HK-2 (cell line): ENCODE results near the gene RBM48.
"Not testable (repeated sequence)": the region's sequence is repeated elsewhere in the genome, so short reads cannot be mapped to it uniquely, and the experiment has no call there.

ENCODE experiments used
- DNase-seq: peaks from one replicate; pipeline ENCODE4 v3.0.0-alpha.2; 2018; ENCODE audit not compliant: unreplicated experiment

The RBM48 gene

GRCh38 chr7:92528188-92528957 is at the start of gene RBM48, which contains the start of gene PEX1:
Gene RBM48 (plus strand): TSS chr7:92528795. CDS start chr7:92528814, 19 bp downstream.
Gene PEX1 (minus strand): TSS chr7:92528520. CDS start chr7:92528435, 85 bp downstream.
- DNase-seq: peak; percentile 98

GRCh38 chr7:92479146-92479545 is 49.4 kb upstream of the RBM48 start:
- DNase-seq: not testable (repeated sequence)

GRCh38 chr7:92483624-92484023 is 45.0 kb upstream of the RBM48 start:
- not testable (repeated sequence) for DNase-seq

GRCh38 chr7:92484226-92484625 is 44.4 kb upstream of the RBM48 start:
- DNase-seq: not testable (repeated sequence)

- no peak for DNase-seq
These were observed 43.2 kb upstream of the RBM48 start for GRCh38 chr7:92485267-92485892.

GRCh38 chr7:92485974-92486373 is 42.6 kb upstream of the RBM48 start:
- DNase-seq: no peak

GRCh38 chr7:92487804-92488203 is 40.8 kb upstream of the RBM48 start:
- no peak for DNase-seq

- no peak for DNase-seq
These were observed 39.0 kb upstream of the RBM48 start for GRCh38 chr7:92489634-92490033.

GRCh38 chr7:92496876-92497275 is 31.7 kb upstream of the RBM48 start:
- no peak for DNase-seq

- DNase-seq: no peak
These were observed 30.0 kb upstream of the RBM48 start for GRCh38 chr7:92498557-92498956.

- DNase-seq: no peak
These were observed 24.8 kb upstream of the RBM48 start for GRCh38 chr7:92503767-92504166.

GRCh38 chr7:92504563-92504962 is 24.0 kb upstream of the RBM48 start:
- DNase-seq: no peak

- no peak for DNase-seq
These were observed 22.2 kb upstream of the RBM48 start for GRCh38 chr7:92506363-92506762.

- DNase-seq: no peak
These were observed 19.6 kb upstream of the RBM48 start for GRCh38 chr7:92508946-92509345.

GRCh38 chr7:92513167-92513902 is 15.3 kb upstream of the RBM48 start:
- DNase-seq: no peak

GRCh38 chr7:92517631-92518030 is 11.0 kb upstream of the RBM48 start:
- DNase-seq: no peak

- no peak for DNase-seq
These were observed 8.6 kb upstream of the RBM48 start for GRCh38 chr7:92520024-92520423.

GRCh38 chr7:92523110-92523509 is 5.5 kb upstream of the RBM48 start:
- no peak for DNase-seq

GRCh38 chr7:92527300-92528187 is 1.1 kb upstream of the RBM48 start:
- DNase-seq: peak; percentile 51

- DNase-seq: no peak
These were observed 316 bp downstream of the RBM48 start for GRCh38 chr7:92528958-92529264.

- DNase-seq: no peak
These were observed 6.0 kb downstream of the RBM48 start for GRCh38 chr7:92534572-92534971.

- DNase-seq: not testable (repeated sequence)
These were observed 14.9 kb downstream of the RBM48 start for GRCh38 chr7:92543542-92543941.
